Aortic smooth muscle cell (primary cell): ENCODE measurements around the gene CHRD. TPM values are rescaled to one million over a fixed set of nuclear protein-coding genes. Genes with fewer than 3 reads are reported as not detected.

Experiments
- total RNA-seq: library from RNA; depleted of rRNA; stranded (reverse); fragments of >200 nt; gene quantifications from 2 replicates; pipeline ENCODE4 v1.2.3, GENCODE V29; 2014

Gene CHRD
- total RNA-seq: 1.7 and 2.4 TPM in 2 replicates

DNA sequence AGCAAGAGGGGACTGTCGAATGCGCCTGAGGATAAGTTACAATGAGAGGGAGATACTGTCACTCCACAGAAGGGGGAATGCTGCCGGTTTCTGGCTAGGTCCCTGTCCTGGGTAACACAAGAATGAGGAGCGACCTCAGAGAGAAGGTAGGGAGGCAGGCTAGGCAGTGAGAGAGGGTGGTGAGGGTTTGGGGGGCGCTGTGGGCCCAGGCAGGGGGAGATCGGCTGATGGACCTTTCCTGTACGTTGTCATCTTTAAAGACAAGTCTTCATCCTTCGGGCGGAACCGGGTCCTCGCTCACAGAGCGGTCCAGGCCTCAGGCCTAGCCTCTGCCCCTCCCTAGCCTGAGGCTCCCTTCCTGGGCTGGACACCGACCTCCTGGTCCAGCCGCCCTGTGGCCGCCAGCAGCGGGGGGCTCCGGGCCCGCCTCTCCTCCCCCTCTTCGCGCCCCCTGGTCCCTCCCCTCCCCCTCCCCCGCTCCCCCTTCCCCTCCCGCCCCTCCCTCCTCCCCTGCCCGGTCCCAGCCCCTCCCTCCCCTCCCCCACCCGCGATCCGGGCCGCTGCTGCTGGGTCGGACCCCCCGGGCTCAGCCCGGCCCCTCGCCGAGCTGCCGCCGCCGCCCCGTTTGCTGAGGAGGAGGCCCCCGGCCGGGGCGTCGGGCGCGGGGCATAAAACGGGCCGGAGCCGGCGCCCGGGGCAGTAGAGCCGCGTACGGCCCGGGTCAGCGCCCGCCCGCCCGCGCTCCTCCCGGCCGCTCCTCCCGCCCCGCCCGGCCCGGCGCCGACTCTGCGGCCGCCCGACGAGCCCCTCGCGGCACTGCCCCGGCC, at the start of gene CHRD:
Gene CHRD, plus strand, starts transcription at position 697 of the 827 bp plus-strand sequence. CDS start 265 bp downstream, outside the sequence.

GRCh38 chr3:184337399-184337714, 42.5 kb upstream of the CHRD start, which contains the start of gene FAM131A:
FAM131A (plus strand) TSS chr3:184337600; CDS start chr3:184337631, 31 bp downstream.

GRCh38 chr3:184361532-184361931, 18.3 kb upstream of the CHRD start, which contains the start of the genes CLCN2 and POLR2H:
CLCN2 (minus strand) TSS chr3:184361605; CDS start chr3:184361479, 126 bp downstream.
POLR2H (plus strand) TSS chr3:184361710; CDS start chr3:184363493, 1,783 bp downstream.

GRCh38 chr3:184377882-184378445, 1.9 kb upstream of the CHRD start, which contains the start of gene THPO:
THPO (minus strand) TSS chr3:184378207; CDS start chr3:184376259, 1,948 bp downstream.

Other genes starting within 250 kb of the CHRD start
- gene EIF2B5, start 244.7 kb upstream of the CHRD start, total RNA-seq: 36.0 and 41.0 TPM in 2 replicates
- 26.3 and 31.3 TPM in 2 replicates for gene DVL3, start 224.7 kb upstream of the CHRD start, total RNA-seq
- gene AP2M1, start 205.2 kb upstream of the CHRD start, total RNA-seq: 577 and 754 TPM in 2 replicates
- gene ABCF3, start 193.9 kb upstream of the CHRD start, total RNA-seq: 40.7 and 55.6 TPM in 2 replicates
- gene VWA5B2, start 150.5 kb upstream of the CHRD start, total RNA-seq: 0.06 TPM in 1 of 2 replicates, not detected in the other
- gene ALG3, start 131.1 kb upstream of the CHRD start, total RNA-seq: 19.5 and 29.3 TPM in 2 replicates
- 2.2 and 3.2 TPM in 2 replicates for gene EEF1AKMT4, start 130.4 kb upstream of the CHRD start, total RNA-seq
- 0.50 and 0.66 TPM in 2 replicates for gene CAMK2N2, start 118.5 kb upstream of the CHRD start, total RNA-seq
- gene ECE2, start 104.0 kb upstream of the CHRD start, total RNA-seq: not detected in 2 replicates
- 404 and 624 TPM in 2 replicates for gene PSMD2, start 80.8 kb upstream of the CHRD start, total RNA-seq
- gene EIF4G1, start 65.4 kb upstream of the CHRD start, total RNA-seq: 374 and 376 TPM in 2 replicates
- gene FAM131A, start 42.5 kb upstream of the CHRD start, total RNA-seq: 32.1 and 33.5 TPM in 2 replicates
- gene CLCN2, start 18.4 kb upstream of the CHRD start, total RNA-seq: 2.9 and 3.4 TPM in 2 replicates
- gene POLR2H, start 18.3 kb upstream of the CHRD start, total RNA-seq: 64.4 and 73.7 TPM in 2 replicates
- 0.13 TPM in 1 of 2 replicates, not detected in the other for gene THPO, start 1.8 kb upstream of the CHRD start, total RNA-seq
- 1.5 and 2.7 TPM in 2 replicates for gene EPHB3, start 181.7 kb downstream of the CHRD start, total RNA-seq